Measurements from ENCODE around the gene TMEM44.

Gene TMEM44

DNA sequence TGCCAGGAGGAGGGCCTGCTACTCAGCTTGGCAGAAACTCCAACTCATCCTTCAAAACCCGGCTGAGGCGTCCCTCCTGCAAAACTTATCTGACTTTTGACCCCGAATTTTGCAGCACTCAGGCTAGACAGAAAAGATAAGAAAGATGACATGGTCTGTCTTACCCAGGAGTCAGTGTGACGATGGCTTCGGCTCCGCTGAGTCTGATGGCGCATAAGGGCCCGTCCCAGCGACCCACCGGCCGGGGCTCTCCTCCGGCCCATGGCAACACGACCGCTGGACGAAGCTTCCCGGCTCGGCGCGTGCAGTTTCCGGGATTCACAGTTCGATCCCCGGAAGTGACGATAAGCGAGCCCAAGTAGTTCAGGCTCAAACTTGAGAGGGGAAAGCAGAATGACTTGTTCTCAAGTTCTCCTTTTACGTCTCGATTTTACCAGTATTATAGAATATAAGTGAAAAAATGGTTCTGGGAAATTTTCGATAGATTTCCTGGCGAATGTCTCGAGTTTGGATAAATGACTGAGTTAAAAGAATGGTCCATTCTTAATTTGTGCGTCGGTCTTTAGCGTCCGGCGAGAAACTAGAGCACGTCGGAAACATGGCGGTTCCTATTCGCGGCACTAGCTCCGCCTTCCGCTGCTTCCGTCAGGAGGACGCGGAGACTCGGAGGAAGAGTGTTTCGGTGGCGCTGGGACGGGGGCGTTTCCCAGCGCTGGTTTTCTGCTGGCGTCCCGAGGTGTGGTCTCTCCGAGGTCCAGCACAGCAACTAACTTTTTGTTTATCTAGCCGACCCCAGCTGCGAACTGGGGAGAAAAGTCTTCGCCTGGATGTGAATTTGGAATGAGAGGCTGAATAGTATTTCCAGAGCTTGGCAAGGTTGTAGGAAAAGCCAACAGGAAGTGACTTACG lies 38.9 kb upstream of the TMEM44 start, which contains the start of gene LSG1 (continued):
- TF ChIP-seq, protein P1, sequence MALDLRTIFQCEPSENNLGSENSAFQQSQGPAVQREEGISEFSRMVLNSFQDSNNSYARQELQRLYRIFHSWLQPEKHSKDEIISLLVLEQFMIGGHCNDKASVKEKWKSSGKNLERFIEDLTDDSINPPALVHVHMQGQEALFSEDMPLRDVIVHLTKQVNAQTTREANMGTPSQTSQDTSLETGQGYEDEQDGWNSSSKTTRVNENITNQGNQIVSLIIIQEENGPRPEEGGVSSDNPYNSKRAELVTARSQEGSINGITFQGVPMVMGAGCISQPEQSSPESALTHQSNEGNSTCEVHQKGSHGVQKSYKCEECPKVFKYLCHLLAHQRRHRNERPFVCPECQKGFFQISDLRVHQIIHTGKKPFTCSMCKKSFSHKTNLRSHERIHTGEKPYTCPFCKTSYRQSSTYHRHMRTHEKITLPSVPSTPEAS (tag by site-specific recombination; IDR thresholded peaks at IDR 0.05): peak; percentile 67
- no peak for TF ChIP-seq SCRT1 (tag by site-specific recombination; IDR thresholded peaks at IDR 0.05; ENCODE audit: borderline replicate concordance)
- peak; percentile 51 for TF ChIP-seq GLIS2 (tag by site-specific recombination; IDR thresholded peaks at IDR 0.05)
- TF ChIP-seq ZNF623 (tag by site-specific recombination; IDR thresholded peaks at IDR 0.05): no peak
- TF ChIP-seq, protein P2, sequence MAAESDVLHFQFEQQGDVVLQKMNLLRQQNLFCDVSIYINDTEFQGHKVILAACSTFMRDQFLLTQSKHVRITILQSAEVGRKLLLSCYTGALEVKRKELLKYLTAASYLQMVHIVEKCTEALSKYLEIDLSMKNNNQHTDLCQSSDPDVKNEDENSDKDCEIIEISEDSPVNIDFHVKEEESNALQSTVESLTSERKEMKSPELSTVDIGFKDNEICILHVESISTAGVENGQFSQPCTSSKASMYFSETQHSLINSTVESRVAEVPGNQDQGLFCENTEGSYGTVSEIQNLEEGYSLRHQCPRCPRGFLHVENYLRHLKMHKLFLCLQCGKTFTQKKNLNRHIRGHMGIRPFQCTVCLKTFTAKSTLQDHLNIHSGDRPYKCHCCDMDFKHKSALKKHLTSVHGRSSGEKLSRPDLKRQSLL (tag by site-specific recombination; IDR thresholded peaks at IDR 0.05): 0 out of 2 replicates have a peak, but pooled peaks have one; percentile 4
- TF ChIP-seq, protein P3, sequence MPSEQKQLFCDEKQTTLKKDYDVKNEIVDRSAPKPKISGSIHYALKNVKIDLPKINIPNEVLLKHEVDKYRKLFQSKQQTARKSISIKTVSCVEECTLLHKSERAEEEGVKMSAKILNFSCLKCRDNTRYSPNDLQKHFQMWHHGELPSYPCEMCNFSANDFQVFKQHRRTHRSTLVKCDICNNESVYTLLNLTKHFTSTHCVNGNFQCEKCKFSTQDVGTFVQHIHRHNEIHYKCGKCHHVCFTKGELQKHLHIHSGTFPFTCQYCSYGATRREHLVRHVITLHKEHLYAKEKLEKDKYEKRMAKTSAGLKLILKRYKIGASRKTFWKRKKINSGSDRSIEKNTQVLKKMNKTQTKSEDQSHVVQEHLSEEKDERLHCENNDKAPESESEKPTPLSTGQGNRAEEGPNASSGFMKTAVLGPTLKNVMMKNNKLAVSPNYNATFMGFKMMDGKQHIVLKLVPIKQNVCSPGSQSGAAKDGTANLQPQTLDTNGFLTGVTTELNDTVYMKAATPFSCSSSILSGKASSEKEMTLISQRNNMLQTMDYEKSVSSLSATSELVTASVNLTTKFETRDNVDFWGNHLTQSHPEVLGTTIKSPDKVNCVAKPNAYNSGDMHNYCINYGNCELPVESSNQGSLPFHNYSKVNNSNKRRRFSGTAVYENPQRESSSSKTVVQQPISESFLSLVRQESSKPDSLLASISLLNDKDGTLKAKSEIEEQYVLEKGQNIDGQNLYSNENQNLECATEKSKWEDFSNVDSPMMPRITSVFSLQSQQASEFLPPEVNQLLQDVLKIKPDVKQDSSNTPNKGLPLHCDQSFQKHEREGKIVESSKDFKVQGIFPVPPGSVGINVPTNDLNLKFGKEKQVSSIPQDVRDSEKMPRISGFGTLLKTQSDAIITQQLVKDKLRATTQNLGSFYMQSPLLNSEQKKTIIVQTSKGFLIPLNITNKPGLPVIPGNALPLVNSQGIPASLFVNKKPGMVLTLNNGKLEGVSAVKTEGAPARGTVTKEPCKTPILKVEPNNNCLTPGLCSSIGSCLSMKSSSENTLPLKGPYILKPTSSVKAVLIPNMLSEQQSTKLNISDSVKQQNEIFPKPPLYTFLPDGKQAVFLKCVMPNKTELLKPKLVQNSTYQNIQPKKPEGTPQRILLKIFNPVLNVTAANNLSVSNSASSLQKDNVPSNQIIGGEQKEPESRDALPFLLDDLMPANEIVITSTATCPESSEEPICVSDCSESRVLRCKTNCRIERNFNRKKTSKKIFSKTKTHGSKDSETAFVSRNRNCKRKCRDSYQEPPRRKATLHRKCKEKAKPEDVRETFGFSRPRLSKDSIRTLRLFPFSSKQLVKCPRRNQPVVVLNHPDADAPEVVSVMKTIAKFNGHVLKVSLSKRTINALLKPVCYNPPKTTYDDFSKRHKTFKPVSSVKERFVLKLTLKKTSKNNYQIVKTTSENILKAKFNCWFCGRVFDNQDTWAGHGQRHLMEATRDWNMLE (tag by site-specific recombination; conservative IDR thresholded peaks at IDR 0.05; ENCODE audit: low read depth): peak; percentile 78
- TF ChIP-seq SP3 (tag by site-specific recombination; IDR thresholded peaks at IDR 0.05): peak; percentile 85
- no peak for TF ChIP-seq GFI1B (tag by site-specific recombination; IDR thresholded peaks at IDR 0.05)
- TF ChIP-seq ZSCAN23 (tag by site-specific recombination; IDR thresholded peaks at IDR 0.05): 0 out of 2 replicates have a peak, but pooled peaks have one; percentile 36
- no peak for TF ChIP-seq ZNF221 (tag by site-specific recombination; IDR thresholded peaks at IDR 0.05; ENCODE audit: borderline replicate concordance)
- no peak for TF ChIP-seq ZNF350 (tag by site-specific recombination; IDR thresholded peaks at IDR 0.05)
- TF ChIP-seq, protein P4, sequence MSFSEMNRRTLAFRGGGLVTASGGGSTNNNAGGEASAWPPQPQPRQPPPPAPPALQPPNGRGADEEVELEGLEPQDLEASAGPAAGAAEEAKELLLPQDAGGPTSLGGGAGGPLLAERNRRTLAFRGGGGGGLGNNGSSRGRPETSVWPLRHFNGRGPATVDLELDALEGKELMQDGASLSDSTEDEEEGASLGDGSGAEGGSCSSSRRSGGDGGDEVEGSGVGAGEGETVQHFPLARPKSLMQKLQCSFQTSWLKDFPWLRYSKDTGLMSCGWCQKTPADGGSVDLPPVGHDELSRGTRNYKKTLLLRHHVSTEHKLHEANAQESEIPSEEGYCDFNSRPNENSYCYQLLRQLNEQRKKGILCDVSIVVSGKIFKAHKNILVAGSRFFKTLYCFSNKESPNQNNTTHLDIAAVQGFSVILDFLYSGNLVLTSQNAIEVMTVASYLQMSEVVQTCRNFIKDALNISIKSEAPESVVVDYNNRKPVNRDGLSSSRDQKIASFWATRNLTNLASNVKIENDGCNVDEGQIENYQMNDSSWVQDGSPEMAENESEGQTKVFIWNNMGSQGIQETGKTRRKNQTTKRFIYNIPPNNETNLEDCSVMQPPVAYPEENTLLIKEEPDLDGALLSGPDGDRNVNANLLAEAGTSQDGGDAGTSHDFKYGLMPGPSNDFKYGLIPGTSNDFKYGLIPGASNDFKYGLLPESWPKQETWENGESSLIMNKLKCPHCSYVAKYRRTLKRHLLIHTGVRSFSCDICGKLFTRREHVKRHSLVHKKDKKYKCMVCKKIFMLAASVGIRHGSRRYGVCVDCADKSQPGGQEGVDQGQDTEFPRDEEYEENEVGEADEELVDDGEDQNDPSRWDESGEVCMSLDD (tag by site-specific recombination; IDR thresholded peaks at IDR 0.05): no peak
- TF ChIP-seq, protein P5, sequence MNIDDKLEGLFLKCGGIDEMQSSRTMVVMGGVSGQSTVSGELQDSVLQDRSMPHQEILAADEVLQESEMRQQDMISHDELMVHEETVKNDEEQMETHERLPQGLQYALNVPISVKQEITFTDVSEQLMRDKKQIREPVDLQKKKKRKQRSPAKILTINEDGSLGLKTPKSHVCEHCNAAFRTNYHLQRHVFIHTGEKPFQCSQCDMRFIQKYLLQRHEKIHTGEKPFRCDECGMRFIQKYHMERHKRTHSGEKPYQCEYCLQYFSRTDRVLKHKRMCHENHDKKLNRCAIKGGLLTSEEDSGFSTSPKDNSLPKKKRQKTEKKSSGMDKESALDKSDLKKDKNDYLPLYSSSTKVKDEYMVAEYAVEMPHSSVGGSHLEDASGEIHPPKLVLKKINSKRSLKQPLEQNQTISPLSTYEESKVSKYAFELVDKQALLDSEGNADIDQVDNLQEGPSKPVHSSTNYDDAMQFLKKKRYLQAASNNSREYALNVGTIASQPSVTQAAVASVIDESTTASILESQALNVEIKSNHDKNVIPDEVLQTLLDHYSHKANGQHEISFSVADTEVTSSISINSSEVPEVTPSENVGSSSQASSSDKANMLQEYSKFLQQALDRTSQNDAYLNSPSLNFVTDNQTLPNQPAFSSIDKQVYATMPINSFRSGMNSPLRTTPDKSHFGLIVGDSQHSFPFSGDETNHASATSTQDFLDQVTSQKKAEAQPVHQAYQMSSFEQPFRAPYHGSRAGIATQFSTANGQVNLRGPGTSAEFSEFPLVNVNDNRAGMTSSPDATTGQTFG (tag by site-specific recombination; IDR thresholded peaks at IDR 0.05; ENCODE audit: borderline replicate concordance): peak; percentile 65; the same call in 1 of the 2 replicates
- TF ChIP-seq ZNF433 (tag by site-specific recombination; IDR thresholded peaks at IDR 0.05; ENCODE audit: low read depth): no peak
- no peak for TF ChIP-seq ZNF658 (tag by site-specific recombination; IDR thresholded peaks at IDR 0.05)
- no peak for TF ChIP-seq ZNF514 (tag by site-specific recombination; IDR thresholded peaks at IDR 0.05)
- peak; percentile 45 for TF ChIP-seq ZNF335 (tag by site-specific recombination; conservative IDR thresholded peaks at IDR 0.05)
- peak; percentile 82; the same call in 1 of the 2 replicates for TF ChIP-seq ZNF76 (tag by site-specific recombination; IDR thresholded peaks at IDR 0.05; ENCODE audit: borderline replicate concordance, low read depth)
- peak; percentile 33; the same call in 1 of the 2 replicates for TF ChIP-seq ZNF600 (tag by site-specific recombination; IDR thresholded peaks at IDR 0.05)
- peak; percentile 98 for TF ChIP-seq ZFP37 (tag by site-specific recombination; IDR thresholded peaks at IDR 0.05)
- TF ChIP-seq ZNF354C (tag by site-specific recombination; IDR thresholded peaks at IDR 0.05; ENCODE audit: borderline replicate concordance, low read depth): no peak
- TF ChIP-seq ZNF391 (tag by site-specific recombination; IDR thresholded peaks at IDR 0.05; ENCODE audit: borderline replicate concordance, low read depth): no peak; the same call in 1 of the 2 replicates
- 0 out of 2 replicates have a peak, but pooled peaks have one; percentile 27 for TF ChIP-seq WT1 (tag by site-specific recombination; IDR thresholded peaks at IDR 0.05)
- peak; percentile 99 for TF ChIP-seq ZNF777 (tag by site-specific recombination; IDR thresholded peaks at IDR 0.05; ENCODE audit: borderline replicate concordance)
- peak; percentile 80 for TF ChIP-seq ZBTB21 (tag by site-specific recombination; IDR thresholded peaks at IDR 0.05)
- no peak for TF ChIP-seq ZNF138 (tag by site-specific recombination; IDR thresholded peaks at IDR 0.05; ENCODE audit: borderline replicate concordance)

Data from HEK293 (cell line).